HCT116 (cell line): Measurements from ENCODE around the gene MAP3K4. TPM values are rescaled to one million over a fixed set of nuclear protein-coding genes. Genes with fewer than 3 reads are reported as not detected.

Experiments used
- ATAC-seq: fragments of 200-7000 bp; cut with Tn5 transposase; 2 replicates; pipeline ENCODE4 v1.9.1; 2020; ENCODE audit warnings: mild to moderate bottlenecking, moderate library complexity
- BruUV-seq: library from RNA; stranded (reverse); fragments of 400-500 nt; replicated peaks from 2 replicates; lab custom pipeline; 2021; lab: Mats Ljungman, UMichigan
- CTCF ChIA-PET: fragments of 300-600 bp; sonication (Branson Sonifier 250); formaldehyde crosslinking; loops from one replicate; lab custom pipeline; 2021; ENCODE audit warnings: antibody characterized with exemption; lab: Charles Lee
- POLR2A ChIA-PET: fragments of 300-600, 350-600 bp; sonication (Branson Sonifier 250); formaldehyde crosslinking; loops from one replicate; lab custom pipeline; 2021; ENCODE audit warnings: antibody characterized with exemption; lab: Charles Lee
- RAD21 ChIA-PET, 2 experiments: fragments of 300-600 bp; sonication (Branson Sonifier 250); formaldehyde crosslinking; loops; one replicate each; lab custom pipeline; 2023; ENCODE audit warnings: low total read pairs in 2 of 2; ENCODE audit not compliant: uncharacterized antibody in 2 of 2, unreplicated experiment in 2 of 2, low non-redundant PET in 1 of 2; lab: Charles Lee
- DNase-seq: peaks from one replicate; pipeline ENCODE4 v3.0.0-alpha.2; 2010; ENCODE audit warnings: low read depth, low spot score
- H2AFZ ChIP-seq: fragments of 200-600 bp; shearing (Covaris generic), sonication (generic); 2 replicates; pipeline ENCODE4 v1.6.1; 2017; ENCODE audit warnings: low read depth, mixed run types, mixed read lengths, antibody characterized with exemption, low read length; ENCODE audit not compliant: poor library complexity, severe bottlenecking
- H3K27ac ChIP-seq: 2 replicates; pipeline ENCODE4 v1.5.1; 2012; ENCODE audit warnings: low read depth, low read length
- H3K27me3 ChIP-seq: fragments of 200-600 bp; sonication (generic); 2 replicates; pipeline ENCODE4 v1.6.1; 2016; ENCODE audit warnings: mixed run types, low read length, mixed read lengths; ENCODE audit not compliant: insufficient read depth
- H3K36me3 ChIP-seq, 2 experiments: fragments of 200-500 bp in 1 of 2; fragments of 200-600 bp in 1 of 2; sonication (Bioruptor generic) in 1 of 2; sonication (generic) in 1 of 2; 2 replicates each; pipeline versions ENCODE4 v1.5.1 to v1.6.1; 2014 to 2016; ENCODE audit warnings: low read length in 2 of 2, inconsistent platforms in 1 of 2, mixed read lengths in 1 of 2, mixed run types in 1 of 2; ENCODE audit not compliant: insufficient read depth in 2 of 2, control insufficient read depth in 1 of 2
- H3K4me1 ChIP-seq, 2 experiments: fragments of 200-600 bp in 1 of 2; sonication (generic) in 1 of 2; 2 replicates each; pipeline versions ENCODE4 v1.5.1 to v1.6.1; 2012 to 2017; ENCODE audit warnings: low read length in 2 of 2, inconsistent platforms in 1 of 2, mild to moderate bottlenecking in 1 of 2, mixed read lengths in 1 of 2, mixed run types in 1 of 2, moderate library complexity in 1 of 2; ENCODE audit not compliant: insufficient read depth in 2 of 2, control insufficient read depth in 1 of 2
- H3K4me2 ChIP-seq: fragments of 200-600 bp; sonication (generic); 2 replicates; pipeline ENCODE4 v1.6.1; 2017; ENCODE audit warnings: mixed run types, low read length, mixed read lengths
- H3K4me3 ChIP-seq, 2 experiments: fragments of 200-600 bp in 1 of 2; sonication (generic) in 1 of 2; replicated peaks in 1 of 2; 2 replicates each; pipeline ENCODE4 v1.5.1; 2011 to 2016; ENCODE audit warnings: low read length in 2 of 2, control low read depth in 1 of 2, low read depth in 1 of 2, mild to moderate bottlenecking in 1 of 2, mixed read lengths in 1 of 2, mixed run types in 1 of 2
- H3K79me2 ChIP-seq: fragments of 200-600 bp; sonication (generic); 2 replicates; pipeline ENCODE4 v1.6.1; 2017; ENCODE audit warnings: mild to moderate bottlenecking, mixed run types, low read length, moderate library complexity, mixed read lengths; ENCODE audit not compliant: insufficient read depth
- H3K9ac ChIP-seq: fragments of 200-600 bp; sonication (generic); 2 replicates; pipeline ENCODE4 v1.6.1; 2016; ENCODE audit warnings: low read length, mixed read lengths
- H3K9me2 ChIP-seq: fragments of 200-600 bp; sonication (generic), shearing (Covaris generic); 2 replicates; pipeline ENCODE4 v1.6.1; 2017; ENCODE audit warnings: mixed run types, mild to moderate bottlenecking, moderate library complexity; ENCODE audit not compliant: insufficient read depth
- H3K9me3 ChIP-seq, 2 experiments: fragments of 200-500 bp in 1 of 2; fragments of 200-600 bp in 1 of 2; sonication (Bioruptor generic) in 1 of 2; sonication (generic) in 1 of 2; 2 replicates each; pipeline ENCODE4 v1.6.1; 2014 to 2017; ENCODE audit warnings: low read length in 2 of 2, mixed read lengths in 2 of 2, inconsistent platforms in 1 of 2, low read depth in 1 of 2, mild to moderate bottlenecking in 1 of 2, mixed run types in 1 of 2, moderate library complexity in 1 of 2; ENCODE audit not compliant: control insufficient read depth in 1 of 2, insufficient read depth in 1 of 2
- H4K20me1 ChIP-seq: fragments of 200-600 bp; sonication (generic), shearing (Covaris generic); 2 replicates; pipeline ENCODE4 v1.6.1; 2017; ENCODE audit warnings: mixed run types, mild to moderate bottlenecking, moderate library complexity; ENCODE audit not compliant: insufficient read depth
- CBX3 ChIP-seq: IDR thresholded peaks from 2 replicates; pipeline ENCODE4 v1.6.1; 2012; ENCODE audit warnings: low read depth
- CEBPB ChIP-seq: IDR thresholded peaks from 2 replicates; pipeline ENCODE4 v1.6.1; 2012; ENCODE audit warnings: low read depth
- EGR1 ChIP-seq: IDR thresholded peaks from 2 replicates; pipeline ENCODE4 v1.6.1; 2012; ENCODE audit warnings: low read depth
- ELF1 ChIP-seq: IDR thresholded peaks from 2 replicates; pipeline ENCODE4 v1.6.1; 2012; ENCODE audit warnings: low read depth, borderline replicate concordance
- EZH2 ChIP-seq: fragments of 200-600 bp; sonication (generic); IDR thresholded peaks from 2 replicates; pipeline ENCODE4 v1.6.1; 2017; ENCODE audit warnings: antibody characterized with exemption, mixed run types
- EZH2phosphoT487 ChIP-seq: fragments of 200-600 bp; IDR thresholded peaks from 2 replicates; pipeline ENCODE4 v1.6.1; 2018; ENCODE audit warnings: antibody characterized with exemption, borderline replicate concordance
- FOSL1 ChIP-seq: IDR thresholded peaks from 2 replicates; pipeline ENCODE4 v1.6.1; 2012; ENCODE audit warnings: low read depth
- JUND ChIP-seq: IDR thresholded peaks from 2 replicates; pipeline ENCODE4 v1.6.1; 2012
- POLR2A ChIP-seq: IDR thresholded peaks from 2 replicates; pipeline ENCODE4 v1.7.0; 2011; ENCODE audit warnings: borderline replicate concordance; ENCODE audit not compliant: insufficient read depth, insufficient read length; ENCODE audit errors: extremely low read depth
- SIN3A ChIP-seq: IDR thresholded peaks from 2 replicates; pipeline ENCODE4 v1.6.1; 2012; ENCODE audit warnings: low read depth
- SRF ChIP-seq: IDR thresholded peaks from 2 replicates; pipeline ENCODE4 v1.6.1; 2012; ENCODE audit warnings: low read depth
- YY1 ChIP-seq: IDR thresholded peaks from 2 replicates; pipeline ENCODE4 v1.6.1; 2011; ENCODE audit warnings: low read length, low read depth, moderate library complexity, mild to moderate bottlenecking; ENCODE audit not compliant: insufficient replicate concordance; ENCODE audit errors: extremely low read depth
- ZFX ChIP-seq: fragments of 450-650 bp; IDR thresholded peaks from 2 replicates; pipeline ENCODE4 v1.6.1; 2017
- ZNF274 ChIP-seq: fragments of 200-500 bp; sonication (Bioruptor generic); IDR thresholded peaks from 2 replicates; pipeline ENCODE4 v1.6.1; 2014; ENCODE audit warnings: mild to moderate bottlenecking, low read depth, low read length, inconsistent platforms
- intact Hi-C: fragments of 100-400 bp; cut with micrococcal nuclease; formaldehyde crosslinking; loops from 2 replicates; pipeline ENCODE4 v1.10.0; 2022
- total RNA-seq: library from RNA; stranded (reverse); gene quantifications from one replicate; pipeline ENCODE4 v1.2.1, GENCODE V29; 2021; ENCODE audit not compliant: unreplicated experiment
- TF ChIP-seq, protein P1 (sequence below): IDR thresholded peaks from 2 replicates; pipeline ENCODE4 v1.6.1; 2012
- TF ChIP-seq, protein P2 (sequence below), 3 experiments: fragments of 200-600 bp in 1 of 3; sonication (generic) in 1 of 3; IDR thresholded peaks in 2 of 3; conservative IDR thresholded peaks in 1 of 3; 2 replicates each; pipeline ENCODE4 v1.5.1; 2012 to 2017; ENCODE audit warnings: low read depth in 2 of 3, low read length in 2 of 3, antibody characterized with exemption in 1 of 3, borderline replicate concordance in 1 of 3, control low read depth in 1 of 3, mild to moderate bottlenecking in 1 of 3, mixed read lengths in 1 of 3, mixed run types in 1 of 3, moderate library complexity in 1 of 3; ENCODE audit not compliant: insufficient read depth in 1 of 3
- TF ChIP-seq, protein P3 (sequence below): IDR thresholded peaks from 2 replicates; pipeline ENCODE4 v1.6.1; 2012
- TF ChIP-seq, protein P4 (sequence below): IDR thresholded peaks from 2 replicates; pipeline ENCODE4 v1.6.1; 2011; ENCODE audit warnings: mild to moderate bottlenecking, low read length, moderate library complexity; ENCODE audit not compliant: insufficient replicate concordance; ENCODE audit errors: extremely low read depth

MAP3K4 gene
- total RNA-seq, 1 experiment from 2014 or later: 46.5 TPM

DNA sequence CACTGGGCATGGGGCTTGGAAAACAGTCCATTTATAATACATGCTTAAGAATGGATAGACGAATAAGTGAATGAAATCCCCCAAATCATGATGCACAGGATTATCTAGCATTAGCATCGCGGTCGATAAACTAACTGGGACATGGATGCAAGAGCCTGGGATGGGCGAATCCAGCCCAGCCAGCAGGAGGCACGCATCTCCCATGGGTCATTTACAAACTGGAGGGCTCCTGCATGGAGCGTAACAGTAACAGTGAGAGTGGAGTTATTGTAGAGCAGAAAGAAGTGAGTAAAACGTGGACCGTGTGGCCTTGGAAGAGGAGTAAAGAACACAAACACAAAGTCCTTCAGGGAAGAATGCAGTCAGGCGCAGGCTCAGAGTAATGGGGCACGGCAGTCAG, 145.8 kb downstream of the MAP3K4 start:
- Histone ChIP-seq H3K36me3 (no peaks in the 10 kb centered on the region; a peak in 1 of 4 replicates), H3K27me3 (no peaks in the 10 kb centered on the region), H3K79me2 (no peaks in the 10 kb centered on the region), H3K4me1 (no peaks in the 10 kb centered on the region), H3K9ac (no peak overlapping the region), H4K20me1 (no peaks in the 10 kb centered on the region), H3K4me3 (no peak overlapping the region), H3K4me2 (no peak overlapping the region), H2AFZ (no peak overlapping the region), H3K9me3 (no peaks in the 10 kb centered on the region), H3K27ac (no peak overlapping the region), H3K9me2 (no peaks in the 10 kb centered on the region)
- ChIA-PET POLR2A (no interaction called here), CTCF (no interaction called here), RAD21 (no interaction called here)
- no TSS peak for BruUV-seq
- ATAC-seq (no peak), DNase-seq (no peak)
- TF ChIP-seq SRF (no peak), FOSL1 (no peak), ZNF274 (no peak), CEBPB (no peak), ZFX (no peak), EGR1 (no peak), EZH2phosphoT487 (no peak), POLR2A (no peak), ELF1 (no peak), CBX3 (no peak), YY1 (no peak), SIN3A (no peak), JUND (no peak), EZH2 (no peak)
- TF ChIP-seq, protein P1, sequence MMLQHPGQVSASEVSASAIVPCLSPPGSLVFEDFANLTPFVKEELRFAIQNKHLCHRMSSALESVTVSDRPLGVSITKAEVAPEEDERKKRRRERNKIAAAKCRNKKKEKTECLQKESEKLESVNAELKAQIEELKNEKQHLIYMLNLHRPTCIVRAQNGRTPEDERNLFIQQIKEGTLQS: no peak
- TF ChIP-seq, protein P2, sequence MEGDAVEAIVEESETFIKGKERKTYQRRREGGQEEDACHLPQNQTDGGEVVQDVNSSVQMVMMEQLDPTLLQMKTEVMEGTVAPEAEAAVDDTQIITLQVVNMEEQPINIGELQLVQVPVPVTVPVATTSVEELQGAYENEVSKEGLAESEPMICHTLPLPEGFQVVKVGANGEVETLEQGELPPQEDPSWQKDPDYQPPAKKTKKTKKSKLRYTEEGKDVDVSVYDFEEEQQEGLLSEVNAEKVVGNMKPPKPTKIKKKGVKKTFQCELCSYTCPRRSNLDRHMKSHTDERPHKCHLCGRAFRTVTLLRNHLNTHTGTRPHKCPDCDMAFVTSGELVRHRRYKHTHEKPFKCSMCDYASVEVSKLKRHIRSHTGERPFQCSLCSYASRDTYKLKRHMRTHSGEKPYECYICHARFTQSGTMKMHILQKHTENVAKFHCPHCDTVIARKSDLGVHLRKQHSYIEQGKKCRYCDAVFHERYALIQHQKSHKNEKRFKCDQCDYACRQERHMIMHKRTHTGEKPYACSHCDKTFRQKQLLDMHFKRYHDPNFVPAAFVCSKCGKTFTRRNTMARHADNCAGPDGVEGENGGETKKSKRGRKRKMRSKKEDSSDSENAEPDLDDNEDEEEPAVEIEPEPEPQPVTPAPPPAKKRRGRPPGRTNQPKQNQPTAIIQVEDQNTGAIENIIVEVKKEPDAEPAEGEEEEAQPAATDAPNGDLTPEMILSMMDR (IDR thresholded peaks at IDR 0.05 in 2 of 3, conservative IDR thresholded peaks at IDR 0.05 in 1 of 3; ENCODE audit: borderline replicate concordance in 1 of 3, insufficient read depth in 1 of 3, low read depth in 2 of 3, low read length in 2 of 3): no peak
- TF ChIP-seq, protein P3, sequence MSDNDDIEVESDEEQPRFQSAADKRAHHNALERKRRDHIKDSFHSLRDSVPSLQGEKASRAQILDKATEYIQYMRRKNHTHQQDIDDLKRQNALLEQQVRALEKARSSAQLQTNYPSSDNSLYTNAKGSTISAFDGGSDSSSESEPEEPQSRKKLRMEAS: no peak
- TF ChIP-seq, protein P4, sequence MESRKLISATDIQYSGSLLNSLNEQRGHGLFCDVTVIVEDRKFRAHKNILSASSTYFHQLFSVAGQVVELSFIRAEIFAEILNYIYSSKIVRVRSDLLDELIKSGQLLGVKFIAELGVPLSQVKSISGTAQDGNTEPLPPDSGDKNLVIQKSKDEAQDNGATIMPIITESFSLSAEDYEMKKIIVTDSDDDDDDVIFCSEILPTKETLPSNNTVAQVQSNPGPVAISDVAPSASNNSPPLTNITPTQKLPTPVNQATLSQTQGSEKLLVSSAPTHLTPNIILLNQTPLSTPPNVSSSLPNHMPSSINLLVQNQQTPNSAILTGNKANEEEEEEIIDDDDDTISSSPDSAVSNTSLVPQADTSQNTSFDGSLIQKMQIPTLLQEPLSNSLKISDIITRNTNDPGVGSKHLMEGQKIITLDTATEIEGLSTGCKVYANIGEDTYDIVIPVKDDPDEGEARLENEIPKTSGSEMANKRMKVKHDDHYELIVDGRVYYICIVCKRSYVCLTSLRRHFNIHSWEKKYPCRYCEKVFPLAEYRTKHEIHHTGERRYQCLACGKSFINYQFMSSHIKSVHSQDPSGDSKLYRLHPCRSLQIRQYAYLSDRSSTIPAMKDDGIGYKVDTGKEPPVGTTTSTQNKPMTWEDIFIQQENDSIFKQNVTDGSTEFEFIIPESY: no peak
- intact Hi-C loops: no loop called here
